ENCODE measurements around the gene LPIN1. TPM values are rescaled to one million over a fixed set of nuclear protein-coding genes. Genes with fewer than 3 reads are reported as not detected.

Gene LPIN1
- total RNA-seq, 1 experiment from 2014 or later: 4.4 TPM

DNA sequence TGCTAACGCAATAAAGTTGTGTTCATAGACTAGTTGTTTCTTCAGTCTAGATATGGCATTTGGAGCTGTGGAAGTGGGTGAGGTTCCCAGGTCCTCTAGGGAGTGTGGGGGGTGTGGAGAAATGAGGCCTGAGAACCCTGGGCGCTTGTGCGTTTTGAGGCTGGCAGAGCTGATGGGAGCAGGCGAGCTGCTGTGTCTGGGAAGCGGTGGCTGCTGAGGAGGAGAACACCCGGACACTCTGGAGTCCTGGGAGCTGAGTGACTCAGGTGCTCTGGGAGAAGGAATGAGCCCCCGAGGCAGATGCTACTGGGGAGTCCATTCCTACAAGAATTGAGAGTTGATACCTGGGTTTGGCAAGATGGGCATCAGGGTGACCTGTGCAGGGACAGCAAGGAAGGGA is 67.5 kb downstream of the LPIN1 start:
- Histone ChIP-seq H3K14ac (ENCODE audit: insufficient read depth, low read length) (no peak overlapping the region), H3K79me2 (ENCODE audit: insufficient read depth, low read length) (no peaks in the 10 kb centered on the region), H4K5ac (ENCODE audit: insufficient read length, low read depth, low read length) (no peak overlapping the region), H3K18ac (ENCODE audit: insufficient read length, low read depth, low read length) (no peak overlapping the region), H2BK15ac (ENCODE audit: low read depth, low read length) (no peak overlapping the region), H4K8ac (replicated peaks; ENCODE audit: insufficient read length, low read depth, low read length) (no peak overlapping the region), H4K20me1 (ENCODE audit: control insufficient read depth, insufficient read depth, insufficient read length) (no peaks in the 10 kb centered on the region), H3K23ac (ENCODE audit: insufficient read length, low read depth, low read length) (no peak overlapping the region), H2BK5ac (ENCODE audit: insufficient read length, low read length) (no peak overlapping the region), H3K4ac (ENCODE audit: low read depth, low read length) (no peak overlapping the region), H3K23me2 (ENCODE audit: insufficient read length, low read depth, low read length, poor library complexity, severe bottlenecking) (no peaks in the 10 kb centered on the region), H2BK12ac (ENCODE audit: insufficient read length, low read depth, low read length) (no peak overlapping the region), H3T11ph (ENCODE audit: low read length) (no peak overlapping the region), H3K56ac (ENCODE audit: insufficient read length, low read depth, low read length) (no peak overlapping the region), H2AK5ac (ENCODE audit: insufficient read length, low read length) (no peak overlapping the region), H3K27ac (ENCODE audit: insufficient read length, low read depth, low read length) (no peak overlapping the region), H4K91ac (ENCODE audit: insufficient read length, low read depth, low read length) (no peak overlapping the region), H3K9me3 (ENCODE audit: control insufficient read depth, low read depth, low read length) (no peaks in the 10 kb centered on the region), H3K27me3 (ENCODE audit: insufficient read depth, low read length) (no peaks in the 10 kb centered on the region), H2AFZ (ENCODE audit: low read length) (no peak overlapping the region), H2BK20ac (ENCODE audit: low read depth, low read length, poor library complexity, severe bottlenecking) (no peak overlapping the region), H3K4me1 (ENCODE audit: insufficient read depth, low read length) (no peaks in the 10 kb centered on the region), H2BK120ac (ENCODE audit: low read depth, low read length, poor library complexity, severe bottlenecking) (no peak overlapping the region), H3K9ac (ENCODE audit: extremely low read depth, insufficient read length, low read length) (no peak overlapping the region), H3K4me2 (ENCODE audit: insufficient read depth, insufficient read length, low read length) (no peak overlapping the region), H3K79me1 (ENCODE audit: insufficient read depth, low read depth, low read length, poor library complexity, severe bottlenecking) (no peaks in the 10 kb centered on the region)
- peaks cover 15 to 24% (median 23%) of the 10 kb centered on the region in 3 experiments for H3K36me3 Mint-ChIP-seq (ENCODE audit: insufficient read depth in 1 of 3, low read depth in 3 of 3)
- H3K4me3 Mint-ChIP-seq: no peak overlapping the region
- no peak overlapping the region; a peak in 1 of 7 replicates for H3K27ac Mint-ChIP-seq
- no peaks in the 10 kb centered on the region for H3K4me1 Mint-ChIP-seq
- no peak for TF ChIP-seq CTCF (conservative IDR thresholded peaks at IDR 0.05)
- no peaks in the 10 kb centered on the region; a peak in 2 of 5 replicates for H3K9me3 Mint-ChIP-seq
- WGBS (ENCODE audit: extremely low coverage, insufficient read length, low lambda C conversion rate): no CpG with 5 or more reads among the region's 7 CpGs
- DNase-seq: no peak
- H3K27me3 Mint-ChIP-seq (ENCODE audit: low read depth): no peaks in the 10 kb centered on the region

Data from H9 (cell line).